ENCODE data around the gene COL18A1. TPM values are rescaled to one million over a fixed set of nuclear protein-coding genes. Genes with fewer than 3 reads are reported as not detected.

The COL18A1 gene
- total and polyA plus RNA-seq, 4 donors = 44.9 to 308 (median 232) TPM

GRCh38 chr21:45507888-45508508 is 103.0 kb downstream of the COL18A1 start:
- Histone ChIP-seq H3K4me1 (ENCODE audit: control insufficient read depth in 4 of 4, insufficient read depth in 4 of 4, low read length in 3 of 4) (peaks cover 5 to 42% (median 26%) of the 10 kb centered on the region in 4 donors), H3K27me3 (ENCODE audit: control insufficient read depth in 4 of 4, insufficient read depth in 4 of 4, low read length in 3 of 4) (no peaks in the 10 kb centered on the region), H3K36me3 (ENCODE audit: control insufficient read depth in 4 of 4, insufficient read depth in 3 of 4, low read depth in 1 of 4, low read length in 3 of 4) (peaks cover 0 to 27% (median 17%) of the 10 kb centered on the region in 4 donors), H3K4me3 (ENCODE audit: low read depth in 1 of 3, low read length in 3 of 3) (no peak overlapping the region), H3K9ac (ENCODE audit: low read depth in 1 of 2, low read length in 2 of 2) (no peak overlapping the region), H3K27ac (ENCODE audit: low read depth in 1 of 2, low read length in 2 of 2) (no peak overlapping the region), H3K9me3 (ENCODE audit: control insufficient read depth in 4 of 4, low read length in 3 of 4) (no peaks in the 10 kb centered on the region)
- no peak for TF ChIP-seq FOXA1 (IDR thresholded peaks at IDR 0.05)
- no peak for TF ChIP-seq CTCF (IDR thresholded peaks at IDR 0.05; ENCODE audit: low read depth, low read length, missing input control)
- TF ChIP-seq JUND (IDR thresholded peaks at IDR 0.05) = no peak
- no peak for DNase-seq (ENCODE audit: low spot score)
- WGBS = 98% methylated on average over 3 of the region's 3 CpGs

- Histone ChIP-seq H3K9me3 (ENCODE audit: control insufficient read depth in 4 of 4, low read length in 3 of 4) (no peaks in the 10 kb centered on the region), H3K27me3 (ENCODE audit: control insufficient read depth in 4 of 4, insufficient read depth in 4 of 4, low read length in 3 of 4) (no peaks in the 10 kb centered on the region), H3K36me3 (ENCODE audit: control insufficient read depth in 4 of 4, insufficient read depth in 3 of 4, low read depth in 1 of 4, low read length in 3 of 4) (peaks cover 0 to 27% (median 15%) of the 10 kb centered on the region in 4 donors), H3K4me3 (ENCODE audit: low read depth in 1 of 3, low read length in 3 of 3) (no peak overlapping the region), H3K27ac (ENCODE audit: low read depth in 1 of 2, low read length in 2 of 2) (peak overlapping the region; percentile 38 to 49), H3K4me1 (ENCODE audit: control insufficient read depth in 4 of 4, insufficient read depth in 4 of 4, low read length in 3 of 4) (peaks cover 5 to 41% (median 25%) of the 10 kb centered on the region in 4 donors), H3K9ac (ENCODE audit: low read depth in 1 of 2, low read length in 2 of 2) (no peak overlapping the region)
- TF ChIP-seq NR2F2 (IDR thresholded peaks at IDR 0.05) (peak; percentile 91), EGR1 (IDR thresholded peaks at IDR 0.05; ENCODE audit: low read depth in 2 of 2) (no peak), RXRA (IDR thresholded peaks at IDR 0.05) (peak; percentile 92 to 95), RAD21 (IDR thresholded peaks at IDR 0.05) (no peak), JUND (IDR thresholded peaks at IDR 0.05) (no peak), FOXA2 (IDR thresholded peaks at IDR 0.05) (no peak), HNF4A (conservative IDR thresholded peaks at IDR 0.05) (peak; percentile 87 to 88), TAF1 (conservative IDR thresholded peaks at IDR 0.05) (no peak), ATF3 (IDR thresholded peaks at IDR 0.05) (no peak), MAX (IDR thresholded peaks at IDR 0.05) (no peak), GABPA (IDR thresholded peaks at IDR 0.05 in 1 of 2, conservative IDR thresholded peaks at IDR 0.05 in 1 of 2) (no peak), SP1 (IDR thresholded peaks at IDR 0.05) (peak; percentile 57), FOXA1 (IDR thresholded peaks at IDR 0.05) (no peak), CTCF (IDR thresholded peaks at IDR 0.05; ENCODE audit: low read depth, low read length, missing input control) (no peak), HNF4G (IDR thresholded peaks at IDR 0.05) (peak; percentile 16), YY1 (IDR thresholded peaks at IDR 0.05) (peak; percentile 73)
- TF ChIP-seq, protein P1, sequence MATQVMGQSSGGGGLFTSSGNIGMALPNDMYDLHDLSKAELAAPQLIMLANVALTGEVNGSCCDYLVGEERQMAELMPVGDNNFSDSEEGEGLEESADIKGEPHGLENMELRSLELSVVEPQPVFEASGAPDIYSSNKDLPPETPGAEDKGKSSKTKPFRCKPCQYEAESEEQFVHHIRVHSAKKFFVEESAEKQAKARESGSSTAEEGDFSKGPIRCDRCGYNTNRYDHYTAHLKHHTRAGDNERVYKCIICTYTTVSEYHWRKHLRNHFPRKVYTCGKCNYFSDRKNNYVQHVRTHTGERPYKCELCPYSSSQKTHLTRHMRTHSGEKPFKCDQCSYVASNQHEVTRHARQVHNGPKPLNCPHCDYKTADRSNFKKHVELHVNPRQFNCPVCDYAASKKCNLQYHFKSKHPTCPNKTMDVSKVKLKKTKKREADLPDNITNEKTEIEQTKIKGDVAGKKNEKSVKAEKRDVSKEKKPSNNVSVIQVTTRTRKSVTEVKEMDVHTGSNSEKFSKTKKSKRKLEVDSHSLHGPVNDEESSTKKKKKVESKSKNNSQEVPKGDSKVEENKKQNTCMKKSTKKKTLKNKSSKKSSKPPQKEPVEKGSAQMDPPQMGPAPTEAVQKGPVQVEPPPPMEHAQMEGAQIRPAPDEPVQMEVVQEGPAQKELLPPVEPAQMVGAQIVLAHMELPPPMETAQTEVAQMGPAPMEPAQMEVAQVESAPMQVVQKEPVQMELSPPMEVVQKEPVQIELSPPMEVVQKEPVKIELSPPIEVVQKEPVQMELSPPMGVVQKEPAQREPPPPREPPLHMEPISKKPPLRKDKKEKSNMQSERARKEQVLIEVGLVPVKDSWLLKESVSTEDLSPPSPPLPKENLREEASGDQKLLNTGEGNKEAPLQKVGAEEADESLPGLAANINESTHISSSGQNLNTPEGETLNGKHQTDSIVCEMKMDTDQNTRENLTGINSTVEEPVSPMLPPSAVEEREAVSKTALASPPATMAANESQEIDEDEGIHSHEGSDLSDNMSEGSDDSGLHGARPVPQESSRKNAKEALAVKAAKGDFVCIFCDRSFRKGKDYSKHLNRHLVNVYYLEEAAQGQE (IDR thresholded peaks at IDR 0.05) = no peak
- TF ChIP-seq, protein P2, sequence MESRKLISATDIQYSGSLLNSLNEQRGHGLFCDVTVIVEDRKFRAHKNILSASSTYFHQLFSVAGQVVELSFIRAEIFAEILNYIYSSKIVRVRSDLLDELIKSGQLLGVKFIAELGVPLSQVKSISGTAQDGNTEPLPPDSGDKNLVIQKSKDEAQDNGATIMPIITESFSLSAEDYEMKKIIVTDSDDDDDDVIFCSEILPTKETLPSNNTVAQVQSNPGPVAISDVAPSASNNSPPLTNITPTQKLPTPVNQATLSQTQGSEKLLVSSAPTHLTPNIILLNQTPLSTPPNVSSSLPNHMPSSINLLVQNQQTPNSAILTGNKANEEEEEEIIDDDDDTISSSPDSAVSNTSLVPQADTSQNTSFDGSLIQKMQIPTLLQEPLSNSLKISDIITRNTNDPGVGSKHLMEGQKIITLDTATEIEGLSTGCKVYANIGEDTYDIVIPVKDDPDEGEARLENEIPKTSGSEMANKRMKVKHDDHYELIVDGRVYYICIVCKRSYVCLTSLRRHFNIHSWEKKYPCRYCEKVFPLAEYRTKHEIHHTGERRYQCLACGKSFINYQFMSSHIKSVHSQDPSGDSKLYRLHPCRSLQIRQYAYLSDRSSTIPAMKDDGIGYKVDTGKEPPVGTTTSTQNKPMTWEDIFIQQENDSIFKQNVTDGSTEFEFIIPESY (IDR thresholded peaks at IDR 0.05) = no peak
- DNase-seq (ENCODE audit: low spot score) = peak; percentile 70
- WGBS = 65% methylated on average over 42 of the region's 42 CpGs
These were observed 103.9 kb downstream of the COL18A1 start for GRCh38 chr21:45508607-45509565.

All from liver (tissue), 9 donors.